GM18870 (cell line): ENCODE data around the gene RIMS4.
"Not testable (repeated sequence)": the region's sequence is repeated elsewhere in the genome, so short reads cannot be mapped to it uniquely, and the experiment has no call there.

Experiments used
- ATAC-seq: cut with Tn5 transposase; IDR thresholded peaks from one replicate; pipeline ENCODE4 v1.9.1; 2021; ENCODE audit warnings: moderate library complexity; ENCODE audit not compliant: unreplicated experiment

The RIMS4 gene

GRCh38 chr20:44765701-44766347 lies 44.5 kb downstream of the RIMS4 start:
- ATAC-seq = no peak

DNA sequence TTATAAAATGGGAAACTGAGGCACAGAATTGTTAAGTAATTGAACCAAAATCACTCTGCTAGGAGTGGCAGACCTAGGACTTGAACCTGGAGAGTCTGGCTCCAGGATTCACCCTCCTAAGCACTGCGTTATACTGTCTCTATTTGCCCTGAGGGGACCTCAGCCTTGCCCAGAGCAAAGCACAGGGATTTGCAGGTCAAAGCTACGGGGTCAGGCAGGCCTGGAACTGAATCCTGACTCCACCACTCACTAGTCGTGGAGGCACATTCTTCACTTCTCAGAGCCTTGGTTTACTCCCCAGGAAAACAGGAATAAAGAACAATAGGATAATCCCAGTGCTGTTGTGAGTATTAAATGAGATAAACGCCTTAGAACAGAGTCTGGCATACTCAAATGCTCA lies 45.3 kb downstream of the RIMS4 start:
- ATAC-seq = no peak

- ATAC-seq = not testable (repeated sequence)
Observed at GRCh38 chr20:44763798-44764197, 46.5 kb downstream of the RIMS4 start.

GRCh38 chr20:44762466-44763140 lies 47.7 kb downstream of the RIMS4 start:
- no peak for ATAC-seq

DNA sequence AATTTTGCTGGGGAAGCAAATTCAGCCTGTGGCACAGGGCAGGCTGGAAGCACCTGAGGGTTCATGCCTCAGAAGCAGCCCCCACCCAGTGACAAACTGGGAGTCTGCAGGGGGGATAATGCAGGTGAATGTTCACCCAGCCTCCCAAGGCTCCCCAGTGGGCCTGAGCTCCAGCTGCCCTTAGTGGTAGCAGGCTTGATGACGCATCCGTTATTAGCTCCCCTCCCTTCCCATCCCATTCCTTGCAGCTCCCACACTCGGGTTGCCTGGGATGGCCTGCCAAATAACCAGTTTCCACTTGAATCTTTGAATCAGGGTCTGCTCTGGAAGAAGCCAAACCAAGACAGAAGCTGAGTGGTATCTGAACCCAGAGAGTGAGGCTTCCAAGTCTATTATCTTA lies 48.9 kb downstream of the RIMS4 start:
- ATAC-seq = no peak

- ATAC-seq = no peak
Observed at GRCh38 chr20:44759595-44759994, 50.8 kb downstream of the RIMS4 start.

DNA sequence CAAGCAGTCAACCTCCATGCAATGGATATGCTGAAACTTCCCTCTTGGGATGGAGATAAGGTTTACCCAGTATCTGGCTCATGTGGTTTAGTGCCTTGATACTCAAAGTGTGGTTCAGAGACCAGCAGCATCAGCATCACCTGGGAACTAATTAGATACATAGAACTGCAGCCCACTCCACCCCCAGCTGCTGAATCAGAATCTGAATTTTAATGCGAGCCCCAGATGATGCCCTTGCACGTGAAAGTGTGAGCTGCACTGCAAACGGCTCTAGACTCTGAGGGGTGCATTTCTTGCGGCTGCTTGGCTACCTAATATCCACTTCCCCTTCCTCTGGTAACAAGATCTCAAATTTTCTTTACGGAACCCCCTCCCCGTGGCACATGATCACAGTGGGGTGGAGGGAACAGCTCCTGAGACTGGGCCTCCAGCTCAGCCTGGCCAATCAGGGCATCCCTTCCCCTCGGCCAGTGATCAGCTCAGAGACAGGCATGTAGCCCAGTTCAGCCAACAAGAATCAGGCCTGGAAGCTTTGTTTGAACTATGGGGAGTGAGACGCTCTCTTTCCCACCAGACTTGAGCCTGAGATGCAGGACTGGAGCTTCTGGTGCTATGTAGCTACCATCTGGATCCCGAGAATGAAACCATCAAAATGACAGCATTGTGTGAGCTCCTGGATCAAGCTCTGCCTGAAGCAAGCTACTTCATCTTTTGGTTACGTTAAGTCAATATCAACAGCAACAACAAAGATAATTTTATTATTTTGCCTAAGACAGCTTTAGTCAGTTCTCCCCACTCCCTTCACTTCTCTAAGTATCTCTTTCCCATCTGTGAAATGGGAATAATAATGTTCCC lies 51.9 kb downstream of the RIMS4 start:
- ATAC-seq = no peak

- no peak for ATAC-seq
Observed at GRCh38 chr20:44756956-44757355, 53.4 kb downstream of the RIMS4 start.

DNA sequence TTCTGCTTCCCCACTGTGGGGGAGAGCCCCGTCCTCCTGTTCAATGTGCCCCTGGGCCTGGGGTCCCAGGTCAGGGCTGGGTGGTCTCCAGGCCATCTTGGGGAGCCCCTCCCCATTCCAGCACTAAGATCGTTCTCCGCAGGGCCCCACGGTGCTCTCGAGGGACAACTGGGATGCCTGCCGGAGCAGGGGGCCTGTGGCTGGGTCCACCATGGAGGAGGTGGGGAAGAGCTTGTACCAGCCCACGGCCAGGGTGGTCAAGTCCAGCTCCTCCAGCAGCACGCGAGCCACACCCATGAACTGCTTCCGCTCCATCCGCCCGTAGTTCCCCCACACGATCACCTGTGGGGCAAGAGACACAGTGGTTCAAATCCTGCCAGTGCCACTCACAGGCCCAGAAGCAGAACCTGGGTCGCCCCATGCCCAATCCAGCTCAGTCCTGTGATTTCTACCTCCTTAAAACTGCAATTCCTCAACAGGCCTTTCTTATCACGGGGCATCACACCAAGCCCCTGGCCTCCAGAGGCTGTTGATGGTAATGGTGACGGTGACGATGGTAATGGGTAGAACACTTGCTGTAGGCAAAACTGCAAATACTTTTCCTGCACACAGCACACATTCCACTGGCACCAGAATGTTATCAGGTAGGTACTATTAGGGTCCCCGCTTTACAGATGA lies 54.2 kb downstream of the RIMS4 start:
- no peak for ATAC-seq

DNA sequence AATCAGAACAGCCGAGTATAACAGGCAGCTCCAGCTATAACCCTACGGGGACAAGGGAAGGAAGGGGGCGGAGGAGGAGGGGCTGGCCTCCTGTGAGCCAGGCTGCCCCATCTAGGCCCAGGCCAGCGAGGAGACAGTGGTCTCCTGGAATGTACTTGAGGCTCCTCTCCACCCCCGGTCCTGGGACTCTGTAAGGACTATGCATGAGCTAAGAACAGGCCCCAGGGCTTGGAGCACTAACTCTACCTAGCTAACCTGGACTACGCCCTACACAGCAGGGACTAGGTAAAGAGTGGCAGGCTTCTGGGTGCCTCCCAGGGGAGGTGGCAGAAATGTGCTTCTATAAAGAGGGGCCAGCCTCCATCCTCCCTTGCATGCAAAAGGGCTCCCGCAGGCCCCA lies 55.8 kb downstream of the RIMS4 start:
- no peak for ATAC-seq

DNA sequence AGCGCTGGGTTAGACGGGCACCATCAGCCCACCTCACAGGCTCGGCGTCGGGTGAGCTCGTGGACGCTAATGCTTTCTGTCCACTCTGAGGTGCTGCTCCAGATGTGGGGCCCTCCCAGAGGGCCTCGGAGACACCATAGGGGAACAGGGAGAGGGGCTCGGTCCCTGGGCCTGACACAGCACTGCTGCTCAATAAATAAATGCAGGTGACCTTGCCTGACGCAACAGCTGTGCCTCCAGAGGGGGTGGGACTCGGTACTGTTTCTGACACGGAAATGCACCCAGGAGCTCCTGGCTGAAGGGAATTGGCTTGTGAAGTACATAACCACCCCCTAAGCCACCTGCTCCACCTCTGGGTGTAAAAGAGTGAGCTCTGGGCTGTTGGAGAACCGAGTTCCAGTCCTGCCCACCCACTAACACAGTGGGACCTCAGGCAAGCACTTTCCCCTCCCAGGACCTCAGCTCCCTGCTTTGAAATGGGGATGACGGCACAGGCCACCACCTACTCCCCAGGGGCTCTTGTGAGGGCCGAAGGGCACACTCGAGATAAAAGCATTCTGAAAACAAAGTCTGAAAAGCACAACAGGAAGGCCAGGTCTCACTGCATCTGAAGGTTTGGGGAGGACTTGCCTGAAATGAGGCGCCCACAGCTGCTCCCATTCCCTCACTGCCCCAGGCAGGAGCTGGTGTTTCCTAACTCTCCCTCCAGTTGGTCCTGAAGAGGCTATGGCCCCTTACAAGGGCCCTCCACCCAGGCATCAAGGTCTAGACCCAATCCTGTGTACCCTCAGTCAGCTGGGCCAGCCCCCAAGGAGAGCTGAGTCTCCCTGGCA lies 58.0 kb downstream of the RIMS4 start:
- ATAC-seq = no peak

DNA sequence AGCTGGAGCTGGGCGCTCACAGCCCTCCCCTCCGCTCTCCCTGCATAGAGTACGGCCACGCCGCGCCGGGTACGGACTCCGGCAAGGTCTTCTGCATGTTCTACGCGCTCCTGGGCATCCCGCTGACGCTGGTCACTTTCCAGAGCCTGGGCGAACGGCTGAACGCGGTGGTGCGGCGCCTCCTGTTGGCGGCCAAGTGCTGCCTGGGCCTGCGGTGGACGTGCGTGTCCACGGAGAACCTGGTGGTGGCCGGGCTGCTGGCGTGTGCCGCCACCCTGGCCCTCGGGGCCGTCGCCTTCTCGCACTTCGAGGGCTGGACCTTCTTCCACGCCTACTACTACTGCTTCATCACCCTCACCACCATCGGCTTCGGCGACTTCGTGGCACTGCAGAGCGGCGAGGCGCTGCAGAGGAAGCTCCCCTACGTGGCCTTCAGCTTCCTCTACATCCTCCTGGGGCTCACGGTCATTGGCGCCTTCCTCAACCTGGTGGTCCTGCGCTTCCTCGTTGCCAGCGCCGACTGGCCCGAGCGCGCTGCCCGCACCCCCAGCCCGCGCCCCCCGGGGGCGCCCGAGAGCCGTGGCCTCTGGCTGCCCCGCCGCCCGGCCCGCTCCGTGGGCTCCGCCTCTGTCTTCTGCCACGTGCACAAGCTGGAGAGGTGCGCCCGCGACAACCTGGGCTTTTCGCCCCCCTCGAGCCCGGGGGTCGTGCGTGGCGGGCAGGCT lies 60.1 kb downstream of the RIMS4 start:
- no peak for ATAC-seq

- ATAC-seq = no peak
Observed at GRCh38 chr20:44748005-44748370, 62.4 kb downstream of the RIMS4 start.

GRCh38 chr20:44747166-44748004 lies 63.0 kb downstream of the RIMS4 start:
- ATAC-seq = no peak

- ATAC-seq = no peak
Observed at GRCh38 chr20:44746367-44747165, 63.8 kb downstream of the RIMS4 start.

DNA sequence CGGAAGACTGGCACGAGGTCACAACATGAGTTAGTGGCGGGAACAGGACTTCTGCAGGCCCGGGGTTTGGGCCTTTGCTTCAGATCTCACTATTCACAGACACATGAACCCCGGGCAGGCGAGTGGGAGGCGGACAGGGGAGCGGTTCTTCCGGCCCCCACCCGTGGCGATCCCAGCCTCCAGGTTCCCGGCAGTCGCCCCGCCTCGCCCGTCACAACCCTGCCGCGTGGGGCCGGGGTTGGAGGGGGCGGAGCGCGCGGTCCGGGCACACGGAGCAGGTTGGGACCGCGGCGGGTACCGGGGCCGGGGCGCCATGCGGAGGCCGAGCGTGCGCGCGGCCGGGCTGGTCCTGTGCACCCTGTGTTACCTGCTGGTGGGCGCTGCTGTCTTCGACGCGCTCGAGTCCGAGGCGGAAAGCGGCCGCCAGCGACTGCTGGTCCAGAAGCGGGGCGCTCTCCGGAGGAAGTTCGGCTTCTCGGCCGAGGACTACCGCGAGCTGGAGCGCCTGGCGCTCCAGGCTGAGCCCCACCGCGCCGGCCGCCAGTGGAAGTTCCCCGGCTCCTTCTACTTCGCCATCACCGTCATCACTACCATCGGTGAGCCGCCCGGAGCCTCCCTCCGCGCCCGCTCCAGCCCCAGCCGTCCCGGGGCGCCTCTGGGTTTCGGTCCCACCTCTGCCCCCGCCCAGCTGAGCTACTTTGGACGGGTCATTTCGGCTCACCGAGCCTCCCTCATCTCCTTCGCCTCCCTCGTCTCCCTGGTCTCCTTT lies 64.6 kb downstream of the RIMS4 start, which contains the start of gene KCNK15:
TSS of gene KCNK15 (plus strand) at position 268 of the 769 bp plus-strand sequence. CDS start at position 314, 46 bp downstream.
- ATAC-seq = no peak

GRCh38 chr20:44745122-44745597 lies 65.2 kb downstream of the RIMS4 start:
- ATAC-seq = no peak
